Fibroblast of lung (primary cell): ENCODE measurements around the gene LITAFD. TPM values are rescaled to one million over a fixed set of nuclear protein-coding genes. Genes with fewer than 3 reads are reported as not detected.
"Not testable (repeated sequence)": the region's sequence is repeated elsewhere in the genome, so short reads cannot be mapped to it uniquely, and the experiment has no call there.

Source experiments
- DNase-seq, 2 donors: peaks; one replicate each; pipeline versions ENCODE4 v3.0.0 to v3.0.0-alpha.2; 2010; ENCODE audit warnings: low read depth in 2 of 2
- H2AFZ ChIP-seq: 2 replicates; pipeline ENCODE4 v1.5.1; 2012; ENCODE audit warnings: low read length, control low read depth, inconsistent platforms
- H3K27ac ChIP-seq: 2 replicates; pipeline ENCODE4 v1.5.1; 2011; ENCODE audit warnings: low read length, control low read depth; ENCODE audit not compliant: insufficient read depth
- H3K27me3 ChIP-seq: 2 replicates; pipeline ENCODE4 v1.5.1; 2011; ENCODE audit warnings: mild to moderate bottlenecking, low read length; ENCODE audit not compliant: control insufficient read depth, insufficient read depth
- H3K36me3 ChIP-seq: 2 replicates; pipeline ENCODE4 v1.5.1; 2011; ENCODE audit warnings: low read length; ENCODE audit not compliant: control insufficient read depth, insufficient read depth
- H3K4me1 ChIP-seq: 2 replicates; pipeline ENCODE4 v1.5.1; 2011; ENCODE audit warnings: low read length; ENCODE audit not compliant: control insufficient read depth, insufficient read depth; ENCODE audit errors: extremely low read depth
- H3K4me2 ChIP-seq: 2 replicates; pipeline ENCODE4 v1.5.1; 2011; ENCODE audit warnings: low read length, control low read depth; ENCODE audit not compliant: insufficient read depth; ENCODE audit errors: extremely low read depth
- H3K4me3 ChIP-seq, 4 experiments: fragments of 200-600 bp in 1 of 4; sonication (generic) in 1 of 4; replicated peaks in 1 of 4; 2 replicates each; pipeline ENCODE4 v1.5.1; 2011 to 2016; ENCODE audit warnings: low read length in 4 of 4, low read depth in 3 of 4, mild to moderate bottlenecking in 3 of 4, control low read depth in 2 of 4, inconsistent platforms in 1 of 4, mixed read lengths in 1 of 4; ENCODE audit not compliant: insufficient read depth in 1 of 4; ENCODE audit errors: control extremely low read depth in 1 of 4
- H3K79me2 ChIP-seq: 2 replicates; pipeline ENCODE4 v1.5.1; 2012; ENCODE audit warnings: mild to moderate bottlenecking, low read length, inconsistent platforms; ENCODE audit not compliant: control insufficient read depth, insufficient read depth
- H3K9ac ChIP-seq: 2 replicates; pipeline ENCODE4 v1.5.1; 2011; ENCODE audit warnings: mild to moderate bottlenecking, low read length, control low read depth; ENCODE audit not compliant: insufficient read depth
- H3K9me3 ChIP-seq: 2 replicates; pipeline ENCODE4 v1.5.1; 2012; ENCODE audit warnings: low read depth, low read length; ENCODE audit not compliant: control insufficient read depth, insufficient read depth
- H4K20me1 ChIP-seq: 2 replicates; pipeline ENCODE4 v1.5.1; 2011; ENCODE audit warnings: low read length; ENCODE audit not compliant: control insufficient read depth, insufficient read depth; ENCODE audit errors: extremely low read depth
- EZH2 ChIP-seq: IDR thresholded peaks from 2 replicates; pipeline ENCODE4 v1.5.1; 2012; ENCODE audit warnings: low read length, control low read depth, mild to moderate bottlenecking; ENCODE audit errors: missing control alignments
- polyA plus RNA-seq, 2 donors: library from polyadenylated mRNA; depleted of rRNA in 1 of 2; stranded (reverse) in 1 of 2; unstranded in 1 of 2; fragments of >200 nt; gene quantifications; 2 replicates each; pipeline ENCODE4 v1.2.1, GENCODE V29; 2011 to 2012; ENCODE audit warnings: missing spikeins in 1 of 2
- total RNA-seq: library from RNA; depleted of rRNA; stranded (reverse); fragments of >200 nt; gene quantifications from 2 replicates; pipeline ENCODE4 v1.2.1, GENCODE V29; 2014
- TF ChIP-seq, protein P1 (sequence below), 2 donors: IDR thresholded peaks in 1 of 2; conservative IDR thresholded peaks in 1 of 2; 1 replicate in 1 of 2; 2 replicates in 1 of 2; pipeline ENCODE4 v1.5.1; 2011 to 2012; ENCODE audit warnings: low read length in 2 of 2, control low read depth in 1 of 2, inconsistent platforms in 1 of 2, low read depth in 1 of 2, mild to moderate bottlenecking in 1 of 2

The LITAFD gene
- total and polyA plus RNA-seq, 2 donors (not counting 1 experiment from before 2014, with no cell fraction given), result not detected

DNA sequence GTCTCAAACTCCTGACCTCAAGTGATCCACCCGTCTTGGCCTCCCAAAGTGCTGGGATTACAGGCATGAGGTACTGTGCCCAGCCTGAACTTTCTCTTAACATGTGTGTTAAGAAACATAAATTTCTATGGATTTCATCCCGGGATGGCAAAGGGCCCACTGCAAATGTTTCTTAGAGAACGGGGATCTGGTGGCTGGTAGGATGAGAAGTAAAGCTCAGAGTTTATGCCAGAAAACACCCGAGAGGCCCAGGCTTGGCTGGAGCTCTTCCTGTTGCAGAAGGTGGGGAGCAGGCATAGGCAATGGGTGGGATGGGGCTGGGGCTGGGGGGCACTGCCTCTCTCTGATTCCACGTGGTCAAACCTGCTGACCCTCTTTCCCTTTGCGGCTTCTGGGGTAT, 7.8 kb upstream of the LITAFD start:
- Histone ChIP-seq H3K79me2 (no peaks in the 10 kb centered on the region), H4K20me1 (no peaks in the 10 kb centered on the region), H3K9ac (no peak overlapping the region), H3K36me3 (no peaks in the 10 kb centered on the region), H3K9me3 (no peaks in the 10 kb centered on the region), H3K4me3 (no peak overlapping the region), H3K27ac (no peak overlapping the region), H2AFZ (no peak overlapping the region), H3K27me3 (no peaks in the 10 kb centered on the region), H3K4me2 (no peak overlapping the region), H3K4me1 (peaks cover 15% of the 10 kb centered on the region)
- peak in 1 of 2 donors; percentile 73 for DNase-seq
- no peak for TF ChIP-seq EZH2
- TF ChIP-seq, protein P1, sequence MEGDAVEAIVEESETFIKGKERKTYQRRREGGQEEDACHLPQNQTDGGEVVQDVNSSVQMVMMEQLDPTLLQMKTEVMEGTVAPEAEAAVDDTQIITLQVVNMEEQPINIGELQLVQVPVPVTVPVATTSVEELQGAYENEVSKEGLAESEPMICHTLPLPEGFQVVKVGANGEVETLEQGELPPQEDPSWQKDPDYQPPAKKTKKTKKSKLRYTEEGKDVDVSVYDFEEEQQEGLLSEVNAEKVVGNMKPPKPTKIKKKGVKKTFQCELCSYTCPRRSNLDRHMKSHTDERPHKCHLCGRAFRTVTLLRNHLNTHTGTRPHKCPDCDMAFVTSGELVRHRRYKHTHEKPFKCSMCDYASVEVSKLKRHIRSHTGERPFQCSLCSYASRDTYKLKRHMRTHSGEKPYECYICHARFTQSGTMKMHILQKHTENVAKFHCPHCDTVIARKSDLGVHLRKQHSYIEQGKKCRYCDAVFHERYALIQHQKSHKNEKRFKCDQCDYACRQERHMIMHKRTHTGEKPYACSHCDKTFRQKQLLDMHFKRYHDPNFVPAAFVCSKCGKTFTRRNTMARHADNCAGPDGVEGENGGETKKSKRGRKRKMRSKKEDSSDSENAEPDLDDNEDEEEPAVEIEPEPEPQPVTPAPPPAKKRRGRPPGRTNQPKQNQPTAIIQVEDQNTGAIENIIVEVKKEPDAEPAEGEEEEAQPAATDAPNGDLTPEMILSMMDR (conservative IDR thresholded peaks at IDR 0.05 in 1 of 2, IDR thresholded peaks at IDR 0.05 in 1 of 2; ENCODE audit: low read depth in 1 of 2, low read length in 2 of 2), result no peak

DNA sequence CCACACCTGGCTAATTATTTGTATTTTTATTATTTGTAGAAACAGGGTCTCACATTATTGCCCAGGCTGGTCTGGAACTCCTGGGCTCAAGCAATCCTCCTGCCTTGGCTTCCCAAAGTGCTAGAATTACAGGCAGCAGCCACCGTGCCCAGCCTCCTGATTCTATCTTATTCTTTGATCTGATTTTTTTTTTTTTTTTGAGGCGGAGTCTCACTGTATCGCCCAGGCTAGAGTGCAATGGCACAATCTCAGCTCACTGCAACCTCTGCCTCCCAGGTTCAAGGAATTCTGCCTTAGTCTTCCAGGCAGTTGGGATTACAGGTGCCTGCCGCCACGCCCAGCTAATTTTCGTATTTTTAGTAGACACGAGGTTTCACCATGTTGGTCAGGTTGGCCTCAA, 6.8 kb upstream of the LITAFD start:
- not testable (repeated sequence) for DNase-seq, H4K20me1 ChIP-seq, H3K4me3 ChIP-seq, H3K9me3 ChIP-seq, H2AFZ ChIP-seq, H3K4me2 ChIP-seq, H3K9ac ChIP-seq, H3K36me3 ChIP-seq, H3K79me2 ChIP-seq, H3K27ac ChIP-seq, H3K27me3 ChIP-seq
- peaks cover 12% of the 10 kb centered on the region for H3K4me1 ChIP-seq

DNA sequence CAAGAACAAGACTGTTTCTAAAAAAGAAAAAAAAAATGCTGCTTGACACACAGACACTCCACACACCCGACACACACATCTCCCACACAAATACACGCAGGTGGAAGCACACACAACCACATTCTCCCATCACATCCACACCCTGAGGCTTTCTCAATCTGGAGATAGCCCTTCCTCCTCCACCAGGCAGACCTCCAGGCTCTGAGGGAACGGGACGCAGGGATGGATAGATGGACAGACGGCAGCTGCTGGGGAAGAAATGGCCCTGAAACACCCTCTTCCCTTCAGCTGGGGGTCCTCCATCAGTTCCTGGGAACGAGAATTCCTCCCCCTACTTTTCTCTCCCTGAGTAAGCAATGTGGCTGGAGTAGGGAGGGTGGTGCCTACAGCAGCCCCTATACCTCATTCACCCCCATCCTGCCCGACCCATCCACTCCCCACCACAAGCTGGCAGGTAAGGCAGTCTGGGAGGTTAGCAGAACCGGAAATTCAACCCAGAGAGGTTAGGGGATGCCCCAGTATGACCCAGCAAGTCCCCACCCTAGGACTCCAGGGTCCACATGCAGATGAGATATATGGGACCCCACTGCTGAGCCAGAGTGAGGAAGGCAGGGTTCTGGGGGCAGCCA, 4.1 kb upstream of the LITAFD start:
- no peak overlapping the region for H3K9ac ChIP-seq

More for the DNA sequence above, 4.1 kb upstream of the LITAFD start:
- TF ChIP-seq, protein P1 (conservative IDR thresholded peaks at IDR 0.05 in 1 of 2, IDR thresholded peaks at IDR 0.05 in 1 of 2; ENCODE audit: low read depth in 1 of 2, low read length in 2 of 2), result no peak
- no peak for TF ChIP-seq EZH2
- no peaks in the 10 kb centered on the region for H4K20me1 ChIP-seq
- H2AFZ ChIP-seq, result no peak overlapping the region
- H3K27me3 ChIP-seq, result no peaks in the 10 kb centered on the region
- no peaks in the 10 kb centered on the region for H3K79me2 ChIP-seq
- no peak for DNase-seq
- no peak overlapping the region for H3K4me3 ChIP-seq
- peaks cover 5% of the 10 kb centered on the region for H3K4me1 ChIP-seq
- H3K36me3 ChIP-seq, result no peaks in the 10 kb centered on the region
- no peak overlapping the region for H3K4me2 ChIP-seq
- H3K27ac ChIP-seq, result no peak overlapping the region
- H3K9me3 ChIP-seq, result no peaks in the 10 kb centered on the region
